SH-SY5Y (cell line): Measurements from ENCODE around the gene CUEDC1.

Experiments
- GATA2 ChIP-seq: IDR thresholded peaks from 2 replicates; pipeline ENCODE4 v1.6.1; 2011; ENCODE audit warnings: mild to moderate bottlenecking, low read depth, low read length
- GATA3 ChIP-seq: IDR thresholded peaks from 2 replicates; pipeline ENCODE4 v1.6.1; 2011; ENCODE audit warnings: low read depth, mild to moderate bottlenecking, low read length, moderate library complexity

DNA sequence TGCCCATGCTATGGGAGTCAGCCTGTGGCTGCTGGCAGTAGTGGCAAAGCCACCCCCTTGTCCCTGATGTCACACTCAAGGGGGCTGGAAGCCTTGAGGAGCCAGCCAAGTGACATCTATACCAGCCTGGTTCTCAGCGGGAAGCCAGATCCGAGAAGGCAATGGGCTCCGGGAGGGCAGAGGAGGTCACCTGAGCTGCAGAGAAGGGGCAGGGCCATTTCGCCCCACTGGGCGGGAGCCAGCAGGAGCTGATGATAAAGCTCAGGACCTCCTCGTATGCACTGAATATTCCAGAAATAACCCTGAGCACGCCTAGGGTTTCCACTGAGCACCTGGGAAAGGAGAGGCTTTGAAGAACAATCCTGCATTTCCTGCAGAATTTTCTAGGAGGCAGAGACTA lies 124.3 kb downstream of the CUEDC1 start:
- TF ChIP-seq GATA2: no peak
- no peak for TF ChIP-seq GATA3
